K562 (cell line): Measurements from ENCODE around the gene MTFR2. TPM values are rescaled to one million over a fixed set of nuclear protein-coding genes. Genes with fewer than 3 reads are reported as not detected.
A peak's percentile ranks its signal among the peaks of the same experiment; 100 is the strongest.

Experiments
- ATF2 ChIP-seq: sonication (generic); formaldehyde crosslinking; IDR thresholded peaks from 2 replicates; pipeline ENCODE4 v1.8.1; 2022; ENCODE audit warnings: missing genetic modification reagents
- CBX3 ChIP-seq, 2 experiments: IDR thresholded peaks; 1 replicate in 1 of 2; 2 replicates in 1 of 2; pipeline ENCODE4 v1.6.1; 2012; ENCODE audit warnings: inconsistent platforms in 2 of 2, low read length in 2 of 2, borderline replicate concordance in 1 of 2, control low read depth in 1 of 2
- CREBBP ChIP-seq: IDR thresholded peaks from one replicate; pipeline ENCODE4 v1.6.1; 2012; ENCODE audit warnings: low read depth, mild to moderate bottlenecking, control low read depth, inconsistent platforms, low read length
- EHMT2 ChIP-seq: fragments of 450-650 bp; IDR thresholded peaks from 2 replicates; pipeline ENCODE4 v1.6.1; 2018; ENCODE audit warnings: antibody characterized with exemption
- ESRRA ChIP-seq: fragments of 450-650 bp; IDR thresholded peaks from 2 replicates; pipeline ENCODE4 v1.6.1; 2014; ENCODE audit warnings: low read depth, mild to moderate bottlenecking, moderate library complexity, borderline replicate concordance
- GABPA ChIP-seq: fragments of 200-800 bp; sonication (Bioruptor generic); conservative IDR thresholded peaks from 2 replicates; pipeline ENCODE4 v1.6.1; 2016; ENCODE audit warnings: low read depth, missing genetic modification characterization, missing compliant biosample characterization
- HOMEZ ChIP-seq: fragments of 250-450 bp; sonication (Bioruptor Pico); IDR thresholded peaks from 2 replicates; pipeline ENCODE4 v1.4.0; 2020; ENCODE audit warnings: mild to moderate bottlenecking, moderate library complexity
- KDM5B ChIP-seq: fragments of 200-600 bp; sonication (generic); IDR thresholded peaks from 2 replicates; pipeline ENCODE4 v1.6.1; 2012; ENCODE audit warnings: low read depth, mild to moderate bottlenecking, moderate library complexity, low read length, control low read depth, inconsistent platforms; ENCODE audit not compliant: insufficient replicate concordance
- KLF1 ChIP-seq: fragments of 450-650 bp; IDR thresholded peaks from 2 replicates; pipeline ENCODE4 v1.6.1; 2016; ENCODE audit warnings: missing genetic modification characterization, missing compliant biosample characterization
- KLF16 ChIP-seq: IDR thresholded peaks from 2 replicates; pipeline ENCODE4 v1.6.1; 2016; ENCODE audit warnings: antibody characterized with exemption
- MCM3 ChIP-seq: fragments of 450-650 bp; IDR thresholded peaks from 2 replicates; pipeline ENCODE4 v1.6.1; 2016
- MYNN ChIP-seq, 2 experiments: sonication (generic); formaldehyde crosslinking in 1 of 2; IDR thresholded peaks; 2 replicates each; pipeline versions ENCODE4 v1.5.0 to v1.6.1; 2016 to 2020; ENCODE audit warnings: antibody characterized with exemption in 1 of 2, missing genetic modification reagents in 1 of 2
- NEUROD1 ChIP-seq: fragments of 150-350 bp; IDR thresholded peaks from 2 replicates; pipeline ENCODE4 v1.6.1; 2014; ENCODE audit warnings: borderline replicate concordance, low read length, low read depth; ENCODE audit not compliant: partially characterized antibody
- PREB ChIP-seq: sonication (generic); formaldehyde crosslinking; IDR thresholded peaks from 2 replicates; pipeline ENCODE4 v1.8.1; 2023; ENCODE audit warnings: mild to moderate bottlenecking, missing genetic modification reagents
- SMARCE1 ChIP-seq: fragments of 450-650 bp; IDR thresholded peaks from 2 replicates; pipeline ENCODE4 v1.7.1; 2016; ENCODE audit warnings: mild to moderate bottlenecking
- SRSF9 ChIP-seq: fragments of 200-400 bp; formaldehyde crosslinking; IDR thresholded peaks from 2 replicates; pipeline ENCODE4 v1.6.1; 2017; ENCODE audit warnings: low read depth, low read length, borderline replicate concordance
- ZNF146 ChIP-seq: IDR thresholded peaks from one replicate; pipeline ENCODE4 v1.6.1; 2018; ENCODE audit warnings: missing compliant biosample characterization; ENCODE audit not compliant: unreplicated experiment
- ZNF239 ChIP-seq: fragments of 250-450 bp; sonication (Bioruptor Pico); IDR thresholded peaks from 2 replicates; pipeline ENCODE4 v1.4.0; 2020; ENCODE audit warnings: mild to moderate bottlenecking
- polyA plus RNA-seq, 8 experiments: library from polyadenylated mRNA; depleted of rRNA in 4 of 8; stranded (reverse) in 5 of 8; unstranded in 3 of 8; fragments of >200 nt; fragmentation: Nextera tagmentation in 2 of 8; fragmentation: Illumina TruSeq in 1 of 8; extraction: Ambion mirVana in 2 of 8; extraction: Trizol in 1 of 8; gene quantifications; 2 replicates each; pipeline versions ENCODE4 v1.2.1 to v1.2.3, GENCODE V29; 2011 to 2014; ENCODE audit warnings: inconsistent platforms in 1 of 8, missing spikeins in 1 of 8
- total RNA-seq, 7 experiments: library from RNA; depleted of rRNA in 6 of 7; stranded (reverse); fragments of >200 nt in 6 of 7; fragmentation: Illumina TruSeq in 2 of 7; extraction: Trizol in 2 of 7; gene quantifications; 2 replicates each; pipeline versions ENCODE4 v1.2.1 to v1.2.3, GENCODE V29; 2011 to 2021; ENCODE audit warnings: low replicate concordance in 1 of 7

MTFR2 gene
- total and polyA plus RNA-seq, 9 of the 15 experiments (the other 6 are each of a cell fraction or from before 2014, with no cell fraction given): 10.1 to 63.3 (median 45.9) TPM

GRCh38 chr6:136236466-136237293 lies 13.4 kb downstream of the MTFR2 start (continued):
- TF ChIP-seq HOMEZ (CRISPR knock-in tag) (no peak), MCM3 (no peak), SRSF9 (no peak), GABPA (peak; percentile 62; the same call in 1 of the 2 replicates), CREBBP (no peak), KLF1 (tag) (peak; percentile 94), NEUROD1 (peak; percentile 79), PREB (CRISPR knock-in tag) (no peak), MYNN (IDR thresholded peaks at IDR 0.05) (no peak), MYNN (CRISPR knock-in tag; IDR thresholded peaks at IDR 0.05) (no peak), ZNF239 (CRISPR knock-in tag) (no peak), KDM5B (peak; percentile 36), ESRRA (peak; percentile 84), ATF2 (no peak), SMARCE1 (peak; percentile 87), EHMT2 (no peak), ZNF146 (no peak), CBX3 (IDR thresholded peaks at IDR 0.05; ENCODE audit: borderline replicate concordance in 1 of 2, low read length in 2 of 2) (0 out of 3 replicates have a peak, but pooled peaks of 1 of the 2 experiments have one; percentile 35), KLF16 (peak; percentile 76)
